ENCODE data around the gene ZDHHC13.

The ZDHHC13 gene

GRCh38 chr11:19208959-19209546, 92.1 kb downstream of the ZDHHC13 start:
- DNase-seq: no peak

GRCh38 chr11:19209617-19210370, 92.8 kb downstream of the ZDHHC13 start:
- no peak for DNase-seq

- no peak for DNase-seq
Observed at GRCh38 chr11:19216021-19216420, 99.1 kb downstream of the ZDHHC13 start.

- DNase-seq: no peak
Observed at GRCh38 chr11:19216709-19217374, 99.9 kb downstream of the ZDHHC13 start.

DNA sequence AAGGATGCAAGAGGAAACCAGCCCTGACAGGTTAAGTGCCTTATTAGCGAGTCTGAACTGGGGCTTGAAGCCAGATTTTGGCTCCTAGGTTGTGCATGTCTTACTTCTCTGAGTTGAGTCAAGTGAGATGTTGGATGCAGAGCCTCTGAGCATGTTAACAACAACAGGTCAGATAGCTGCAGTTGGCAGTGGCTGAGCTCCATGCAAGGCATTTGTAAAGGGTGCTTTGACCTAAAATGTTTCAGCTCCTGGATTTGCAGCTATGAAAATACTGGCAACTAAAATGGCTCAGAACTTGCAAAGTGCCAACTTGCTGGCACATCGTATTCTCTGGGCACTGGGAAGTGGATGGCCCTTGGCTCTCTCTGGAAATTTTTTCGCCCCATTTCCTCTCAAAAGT, 101.2 kb downstream of the ZDHHC13 start:
- DNase-seq: no peak

GRCh38 chr11:19218786-19219460, 102.0 kb downstream of the ZDHHC13 start:
- no peak for DNase-seq

DNA sequence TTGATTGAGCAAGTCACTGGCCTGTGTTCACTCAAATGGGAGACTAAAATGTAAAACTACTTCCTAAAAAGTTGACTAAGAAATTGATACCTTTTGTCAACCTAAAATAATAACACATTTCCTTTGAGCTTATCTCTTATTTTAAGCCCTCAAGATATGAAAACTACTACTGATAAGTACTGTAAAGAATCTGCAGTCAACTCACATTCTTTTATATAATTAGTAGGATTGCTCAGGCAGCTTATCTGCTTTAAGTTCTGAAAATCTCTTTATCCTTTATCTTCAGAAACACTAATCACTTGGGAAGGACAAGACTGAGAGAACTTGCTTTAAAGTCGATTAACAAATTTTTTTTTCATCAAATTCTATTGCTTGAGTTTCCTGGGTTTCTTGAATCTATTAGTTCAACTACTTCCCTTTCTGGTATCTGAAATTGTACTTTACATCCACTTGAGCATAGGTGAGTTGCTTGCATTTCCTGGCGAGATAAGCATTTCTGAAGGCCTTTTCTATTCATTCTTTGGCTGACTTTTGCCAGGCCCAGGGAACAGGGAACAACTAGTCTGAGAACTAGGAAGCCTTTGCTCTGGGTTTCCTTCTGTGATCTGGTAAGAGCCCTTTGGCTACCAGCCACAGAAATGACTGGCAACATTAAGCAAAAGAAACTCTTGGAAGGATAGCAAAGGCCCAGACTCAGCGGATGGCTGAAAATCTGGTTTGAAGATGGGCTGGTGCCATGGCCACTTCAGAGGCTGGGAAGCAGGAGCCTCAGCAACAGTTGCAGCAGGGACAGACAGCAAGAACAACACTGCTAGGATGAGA, 104.1 kb downstream of the ZDHHC13 start:
- no peak for DNase-seq

DNA sequence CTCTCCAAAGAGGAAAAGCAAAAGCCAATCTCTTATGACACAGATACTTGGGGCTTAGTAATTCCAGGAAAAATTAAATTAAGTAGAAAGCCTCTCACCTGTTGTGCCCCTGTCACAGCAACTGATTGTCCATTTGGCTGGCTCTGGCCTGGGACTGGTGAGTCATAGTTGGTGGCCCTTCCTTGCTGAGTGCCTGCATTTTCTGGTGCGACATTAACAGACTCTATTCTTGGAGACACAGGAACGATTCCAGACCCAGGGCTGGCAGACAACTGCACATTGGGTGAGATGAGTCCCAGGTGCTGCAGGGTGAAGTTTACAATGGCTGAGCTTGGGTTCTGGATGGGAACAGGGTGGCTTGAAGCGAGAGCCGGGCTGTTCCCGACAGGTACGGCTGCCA, 108.2 kb downstream of the ZDHHC13 start:
- no peak for DNase-seq

GRCh38 chr11:19225581-19225980, 108.6 kb downstream of the ZDHHC13 start:
- no peak for DNase-seq

All from fibroblast of skin of back (primary cell).